ENCODE data around the gene HECTD1.

The HECTD1 gene

GRCh38 chr14:31173120-31173837 is 34.3 kb downstream of the HECTD1 start (continued):
- no peak for TF ChIP-seq ZNF639 (tag by site-specific recombination; IDR thresholded peaks at IDR 0.05)
- no peak for TF ChIP-seq ZNF175 (tag by site-specific recombination; IDR thresholded peaks at IDR 0.05)
- TF ChIP-seq BCL11A (tag by site-specific recombination; IDR thresholded peaks at IDR 0.05; ENCODE audit: low read depth) = no peak
- no peak for TF ChIP-seq ZNF174 (tag by site-specific recombination; IDR thresholded peaks at IDR 0.05)

- peaks cover 70 to 84% of the 10 kb centered on the region in 2 experiments for H3K36me3 ChIP-seq (ENCODE audit: control insufficient read depth in 2 of 2, insufficient read depth in 1 of 2, low read length in 2 of 2)
- no peaks in the 10 kb centered on the region for H3K9me3 ChIP-seq (ENCODE audit: control insufficient read depth, insufficient read depth, low read depth, low read length)
- H3K4me1 ChIP-seq (ENCODE audit: control insufficient read depth, insufficient read depth, low read length) = no peaks in the 10 kb centered on the region
- no peak overlapping the region for H3K4me3 ChIP-seq (ENCODE audit: low read depth, low read length)
- H3K27ac ChIP-seq (ENCODE audit: extremely low read depth, low read depth, low read length) = no peak overlapping the region
- ChIA-PET CTCF (interaction anchor here (0.5 kb wide), 1 partner anchor 10 kb away, joined by 4 read pairs; no protein-coding TSS in a partner anchor), POLR2A (no interaction called here)
- no peak for TF ChIP-seq ZNF530 (tag by site-specific recombination; IDR thresholded peaks at IDR 0.05; ENCODE audit: low read depth)
- TF ChIP-seq ZNF362 (tag by site-specific recombination; IDR thresholded peaks at IDR 0.05) = no peak
- no peak for TF ChIP-seq ZNF529 (tag by site-specific recombination; IDR thresholded peaks at IDR 0.05; ENCODE audit: insufficient replicate concordance)
- TF ChIP-seq ZSCAN18 (tag by site-specific recombination; IDR thresholded peaks at IDR 0.05) = no peak
- TF ChIP-seq ZNF148 (tag by site-specific recombination; IDR thresholded peaks at IDR 0.05; ENCODE audit: borderline replicate concordance) = no peak
- TF ChIP-seq ZNF558 (tag by site-specific recombination; IDR thresholded peaks at IDR 0.05) = no peak
- TF ChIP-seq ZNF658 (tag by site-specific recombination; IDR thresholded peaks at IDR 0.05) = no peak
Observed at GRCh38 chr14:31172084-31172483, 35.5 kb downstream of the HECTD1 start.

GRCh38 chr14:31170411-31170810 is 37.2 kb downstream of the HECTD1 start:
- ChIA-PET CTCF (interaction anchor here (1.1 kb wide), 1 partner anchor 186 kb away, joined by 4 read pairs; no protein-coding TSS in a partner anchor), POLR2A (interaction anchor here (0.6 kb wide), 1 partner anchor 8 kb away, joined by 5 read pairs; no protein-coding TSS in a partner anchor)
- Histone ChIP-seq H3K27ac (ENCODE audit: extremely low read depth, low read depth, low read length) (no peak overlapping the region), H3K9me3 (ENCODE audit: control insufficient read depth, insufficient read depth, low read depth, low read length) (no peaks in the 10 kb centered on the region), H3K4me1 (ENCODE audit: control insufficient read depth, insufficient read depth, low read length) (no peaks in the 10 kb centered on the region), H3K4me3 (ENCODE audit: low read depth, low read length) (no peak overlapping the region), H3K36me3 (ENCODE audit: control insufficient read depth in 2 of 2, insufficient read depth in 1 of 2, low read length in 2 of 2) (peaks cover 70 to 87% of the 10 kb centered on the region in 2 experiments)
- TF ChIP-seq ZNF10 (tag by site-specific recombination; IDR thresholded peaks at IDR 0.05) = no peak
- TF ChIP-seq ZBTB1 (tag by site-specific recombination; IDR thresholded peaks at IDR 0.05) = no peak
- TF ChIP-seq ZFHX2 (tag by site-specific recombination; conservative IDR thresholded peaks at IDR 0.05) = no peak
- TF ChIP-seq ZBTB6 (tag by site-specific recombination; IDR thresholded peaks at IDR 0.05) = no peak
- no peak for TF ChIP-seq ZNF138 (tag by site-specific recombination; IDR thresholded peaks at IDR 0.05; ENCODE audit: borderline replicate concordance)
- no peak for TF ChIP-seq ZNF132 (tag by site-specific recombination; IDR thresholded peaks at IDR 0.05; ENCODE audit: borderline replicate concordance)
- no peak for TF ChIP-seq ZNF19 (tag by site-specific recombination; IDR thresholded peaks at IDR 0.05; ENCODE audit: low read depth)
- no peak for TF ChIP-seq ZNF621 (tag by site-specific recombination; IDR thresholded peaks at IDR 0.05)
- no peak for TF ChIP-seq ZNF292 (tag by site-specific recombination; IDR thresholded peaks at IDR 0.05; ENCODE audit: borderline replicate concordance, low read depth)
- TF ChIP-seq ZNF513 (tag by site-specific recombination; IDR thresholded peaks at IDR 0.05) = no peak
